GM18498 (cell line): ENCODE results near the gene SSC5D.

ENCODE experiments used
- ATAC-seq: cut with Tn5 transposase; IDR thresholded peaks from one replicate; pipeline ENCODE4 v1.9.1; 2021; ENCODE audit warnings: mild to moderate bottlenecking, moderate library complexity; ENCODE audit not compliant: unreplicated experiment

The SSC5D gene

DNA sequence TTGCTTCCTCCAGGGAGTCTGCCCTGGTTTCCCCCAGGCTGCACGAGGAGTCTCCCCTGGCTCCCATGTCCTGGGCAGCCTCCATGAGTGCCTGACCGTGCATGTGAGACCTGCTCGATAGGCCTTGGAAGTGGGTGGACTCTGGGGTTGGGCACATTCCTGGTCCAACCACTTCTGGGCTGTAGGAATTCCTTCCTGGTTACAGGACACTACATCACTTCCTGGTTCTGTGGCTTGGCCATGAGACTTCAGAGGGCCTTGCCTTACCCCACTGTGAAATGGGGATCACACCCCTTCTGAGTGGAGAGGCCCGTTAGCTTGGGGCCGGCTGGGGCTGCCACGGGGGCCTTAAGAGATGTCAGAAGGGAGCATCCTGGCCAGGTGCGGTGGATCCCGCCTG, 15.8 kb upstream of the SSC5D start:
- ATAC-seq, result no peak

DNA sequence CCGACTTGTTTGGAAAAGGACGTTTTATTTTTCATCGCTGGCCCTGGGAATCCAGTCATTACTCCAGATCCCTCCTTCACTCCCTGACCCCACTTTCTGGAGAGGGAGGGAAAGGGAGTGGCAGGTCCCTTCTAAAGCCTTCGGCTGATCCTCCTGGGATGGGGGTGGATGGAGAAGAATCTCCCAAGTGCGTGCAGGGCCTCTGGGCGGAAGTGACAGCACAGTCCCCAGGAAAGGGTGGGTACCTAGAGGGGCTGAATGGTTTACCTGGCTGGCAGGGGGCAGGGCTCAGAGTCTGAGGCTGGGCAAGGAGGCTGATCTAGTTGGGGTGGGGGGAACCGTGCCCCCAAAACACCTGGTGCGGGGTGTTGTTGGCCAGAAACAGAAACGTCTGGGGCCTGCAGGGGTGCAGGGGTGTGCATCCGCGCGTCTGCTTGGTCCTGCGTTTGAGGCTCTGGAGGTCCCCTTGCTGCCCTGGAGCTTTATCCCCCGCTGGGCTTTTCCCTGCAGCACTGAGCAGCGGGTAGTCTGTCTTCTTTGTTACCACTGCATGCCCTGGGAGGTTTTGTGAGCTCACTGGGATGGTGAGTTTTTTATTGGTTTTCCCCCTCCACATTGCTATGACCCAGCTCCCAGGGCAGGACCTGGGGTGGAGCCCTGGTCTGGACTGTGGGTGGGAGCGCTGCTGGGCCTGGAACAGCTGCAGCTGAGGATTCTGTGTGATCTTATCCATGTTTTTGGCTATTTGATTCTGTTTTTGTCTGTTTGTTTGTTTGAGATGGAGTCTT, 14.8 kb upstream of the SSC5D start:
- ATAC-seq, result no peak

DNA sequence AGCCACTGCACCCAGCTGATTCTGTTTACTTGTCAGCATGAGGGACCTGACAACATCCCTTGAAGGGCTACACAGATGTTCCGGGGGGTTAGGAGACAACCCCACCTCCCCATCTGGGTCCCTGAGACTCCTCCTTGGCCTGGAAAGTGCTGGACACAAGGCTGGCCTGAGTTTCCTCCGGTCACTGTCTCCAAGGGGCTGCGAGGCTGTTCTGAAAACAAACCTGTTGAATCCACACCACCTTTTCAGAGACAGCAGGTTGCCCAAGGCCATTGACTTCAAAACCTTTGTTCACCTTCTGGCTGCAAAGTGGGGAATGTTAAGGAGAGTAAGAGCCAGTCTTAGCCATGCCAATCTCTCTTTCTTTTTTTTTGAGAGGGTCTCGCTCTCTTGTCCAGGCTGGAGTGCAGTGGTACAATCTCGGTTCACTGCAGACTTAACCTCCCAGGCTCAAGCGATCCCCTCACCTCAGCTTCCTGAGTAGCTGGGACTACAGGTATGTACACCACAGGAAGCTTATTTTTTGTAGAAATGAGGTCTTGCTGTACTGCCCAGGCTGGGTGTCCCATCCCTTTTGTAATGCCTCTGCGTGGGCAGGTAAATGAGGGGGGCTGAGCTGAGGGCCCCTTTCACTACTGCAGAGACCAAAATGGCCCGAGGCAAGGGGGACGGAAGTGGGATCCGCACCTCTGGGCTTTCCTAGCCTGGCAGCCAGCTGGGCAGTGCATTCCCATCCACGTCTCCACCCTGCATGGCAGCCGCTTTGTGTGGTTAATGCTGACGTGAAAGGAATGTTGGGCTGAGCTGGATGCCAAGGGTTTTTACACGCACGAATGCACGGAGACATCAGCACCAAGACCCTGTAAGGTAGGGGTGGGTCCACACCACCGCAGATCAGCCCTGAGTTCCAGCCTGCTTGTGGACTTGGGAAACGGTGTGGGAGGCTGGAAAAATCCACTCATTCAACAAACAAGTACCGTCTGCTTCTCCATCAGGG, 13.7 kb upstream of the SSC5D start:
- ATAC-seq, result no peak

DNA sequence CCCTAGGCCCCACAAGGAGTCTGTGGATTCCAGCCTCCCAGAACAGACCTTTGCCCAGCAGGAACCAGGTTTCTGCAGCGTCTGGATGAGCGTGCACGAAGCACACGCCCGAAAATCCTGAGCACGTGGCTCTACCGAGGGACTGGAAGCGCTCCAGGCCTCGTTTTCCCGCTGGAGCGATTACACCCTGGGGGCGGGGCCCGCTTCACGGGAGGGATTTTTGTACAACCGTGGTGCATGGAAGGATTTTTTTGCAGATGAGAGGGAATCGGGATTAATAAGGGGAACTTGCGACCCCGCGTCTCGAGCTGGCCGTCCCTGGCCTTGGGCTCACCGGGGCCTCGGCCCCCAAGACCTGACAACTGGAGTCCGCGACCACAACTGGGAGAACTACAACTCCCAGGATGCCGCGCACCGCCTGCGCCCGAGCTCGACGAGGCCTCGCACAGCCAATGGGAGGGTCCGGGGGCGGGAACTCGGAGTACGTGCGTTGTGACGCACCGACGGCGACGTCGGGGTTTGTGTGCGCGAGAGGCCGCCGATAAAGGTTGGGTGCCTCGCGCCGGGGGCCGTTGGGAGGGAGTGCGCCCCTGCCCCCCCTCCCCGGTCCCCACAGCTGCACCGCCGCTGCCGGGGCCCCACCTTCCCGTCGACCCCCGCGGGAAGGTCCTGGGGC, 12.0 kb upstream of the SSC5D start, which contains the start of gene ZNF628:
Gene ZNF628, plus strand, starts transcription at position 518 of the 676 bp plus-strand sequence. CDS start 3,294 bp downstream, outside the sequence.
- ATAC-seq, result peak; percentile 95

DNA sequence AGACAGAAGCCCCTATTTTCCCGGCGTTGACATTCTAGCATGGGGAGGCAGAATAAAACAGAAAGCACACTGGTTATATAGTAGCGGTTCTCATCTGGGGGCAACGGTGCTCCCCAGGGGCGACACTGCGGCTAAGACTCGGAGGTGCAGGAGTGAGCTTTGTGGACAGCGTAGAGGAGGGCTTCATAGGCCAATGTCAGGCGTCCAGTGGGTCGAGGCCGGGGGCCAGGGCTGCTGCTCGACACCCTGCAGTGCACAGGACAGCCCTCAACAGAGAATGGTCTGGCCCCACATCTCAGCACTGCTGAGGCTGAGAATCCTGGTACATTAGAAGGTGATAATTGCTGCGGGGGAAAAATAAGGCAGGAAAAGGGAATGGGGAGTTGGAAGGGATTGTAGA, 10.3 kb upstream of the SSC5D start:
- ATAC-seq, result no peak

GRCh38 chr19:55478364-55478763, 9.9 kb upstream of the SSC5D start:
- no peak for ATAC-seq

DNA sequence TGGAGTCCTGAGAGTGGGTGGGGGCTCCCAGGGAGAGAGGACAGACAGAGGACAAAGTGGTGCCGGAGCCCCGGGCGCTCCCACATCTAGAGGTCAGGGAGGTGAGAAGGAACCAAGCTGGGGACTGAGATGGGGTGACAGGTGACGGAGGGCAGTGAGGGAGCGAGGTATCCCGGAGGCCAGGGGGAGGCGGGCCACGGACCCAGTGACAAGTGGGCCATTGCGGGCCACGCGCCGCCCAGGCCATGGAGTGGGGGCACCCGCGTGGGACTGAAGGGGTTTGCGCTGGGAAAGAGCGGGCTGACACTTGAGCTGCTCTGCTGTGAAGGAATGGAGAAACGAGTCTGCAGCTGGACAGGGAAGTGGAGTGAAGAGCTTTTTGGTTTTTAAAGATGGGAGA, 9.2 kb upstream of the SSC5D start:
- no peak for ATAC-seq

DNA sequence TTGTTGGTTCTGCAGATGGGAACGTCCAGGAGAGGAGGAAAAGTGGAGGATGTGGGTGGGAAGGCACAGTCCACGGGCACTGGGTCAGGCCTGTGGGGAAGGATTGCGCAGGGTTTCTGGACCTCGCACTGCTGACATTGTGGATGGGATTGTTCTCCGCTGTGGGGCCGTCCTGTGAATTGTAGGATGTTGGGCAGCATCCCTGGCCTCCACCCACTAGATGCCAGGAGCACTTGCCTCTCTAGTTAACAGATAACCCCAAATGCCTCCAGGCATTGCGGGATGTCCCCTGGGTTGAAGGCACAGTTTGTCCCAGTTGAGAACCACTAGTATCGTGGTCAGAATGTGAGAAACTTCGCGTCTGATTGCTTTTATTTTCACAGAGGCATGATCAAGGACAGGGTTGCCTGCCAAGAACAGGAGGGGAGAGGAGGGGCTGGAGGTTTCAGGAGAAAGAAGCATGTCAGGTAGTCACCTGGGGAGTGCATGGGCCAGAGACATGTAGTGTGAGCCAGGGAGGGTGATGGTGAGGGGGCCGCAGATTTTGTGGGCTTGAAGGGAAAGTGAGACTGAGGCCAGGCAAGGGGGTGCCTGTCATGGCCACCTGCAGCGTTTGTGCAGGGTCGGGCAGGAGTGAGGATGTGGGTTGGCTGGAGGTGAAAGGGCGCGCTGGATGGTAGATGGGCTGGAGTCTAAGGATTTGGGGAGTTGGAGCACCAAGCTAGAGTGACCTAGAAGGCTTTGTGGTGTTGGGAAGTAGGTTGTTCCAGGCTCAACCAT, 8.6 kb upstream of the SSC5D start:
- no peak for ATAC-seq

- no peak for ATAC-seq
Observed at GRCh38 chr19:55481148-55481793, 7.0 kb upstream of the SSC5D start.

DNA sequence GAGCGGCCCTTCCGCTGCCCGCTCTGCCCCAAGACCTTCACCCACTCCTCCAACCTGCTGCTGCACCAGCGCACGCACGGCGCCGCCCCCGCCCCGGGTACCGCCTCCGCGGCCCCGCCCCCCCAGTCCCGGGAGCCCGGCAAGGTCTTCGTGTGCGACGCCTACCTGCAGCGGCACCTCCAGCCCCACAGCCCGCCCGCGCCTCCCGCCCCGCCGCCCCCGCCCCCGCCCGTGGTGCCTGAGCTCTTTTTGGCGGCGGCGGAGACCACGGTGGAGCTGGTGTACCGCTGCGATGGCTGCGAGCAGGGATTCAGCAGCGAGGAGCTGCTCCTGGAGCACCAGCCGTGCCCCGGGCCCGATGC, 6.5 kb upstream of the SSC5D start:
- ATAC-seq, result no peak

GRCh38 chr19:55482156-55482961, 5.9 kb upstream of the SSC5D start:
- no peak for ATAC-seq

- ATAC-seq, result no peak
Observed at GRCh38 chr19:55482967-55483705, 5.1 kb upstream of the SSC5D start.

GRCh38 chr19:55483706-55484592, 4.3 kb upstream of the SSC5D start:
- no peak for ATAC-seq

- ATAC-seq, result peak; percentile 61
Observed at GRCh38 chr19:55484593-55485438, 3.4 kb upstream of the SSC5D start, which contains the start of gene NAT14. TSS of gene NAT14 (plus strand) at chr19:55485188. CDS start at chr19:55485709, 521 bp downstream.

- ATAC-seq, result no peak
Observed at GRCh38 chr19:55485439-55486011, 2.7 kb upstream of the SSC5D start.
